ENCODE results near the gene POGK. TPM values are rescaled to one million over a fixed set of nuclear protein-coding genes. Genes with fewer than 3 reads are reported as not detected.
A peak's percentile ranks its signal among the peaks of the same experiment; 100 is the strongest.
"Not testable (repeated sequence)": the region's sequence is repeated elsewhere in the genome, so short reads cannot be mapped to it uniquely, and the experiment has no call there.

Gene POGK
- polyA plus RNA-seq, 1 experiment = 13.7 TPM

DNA sequence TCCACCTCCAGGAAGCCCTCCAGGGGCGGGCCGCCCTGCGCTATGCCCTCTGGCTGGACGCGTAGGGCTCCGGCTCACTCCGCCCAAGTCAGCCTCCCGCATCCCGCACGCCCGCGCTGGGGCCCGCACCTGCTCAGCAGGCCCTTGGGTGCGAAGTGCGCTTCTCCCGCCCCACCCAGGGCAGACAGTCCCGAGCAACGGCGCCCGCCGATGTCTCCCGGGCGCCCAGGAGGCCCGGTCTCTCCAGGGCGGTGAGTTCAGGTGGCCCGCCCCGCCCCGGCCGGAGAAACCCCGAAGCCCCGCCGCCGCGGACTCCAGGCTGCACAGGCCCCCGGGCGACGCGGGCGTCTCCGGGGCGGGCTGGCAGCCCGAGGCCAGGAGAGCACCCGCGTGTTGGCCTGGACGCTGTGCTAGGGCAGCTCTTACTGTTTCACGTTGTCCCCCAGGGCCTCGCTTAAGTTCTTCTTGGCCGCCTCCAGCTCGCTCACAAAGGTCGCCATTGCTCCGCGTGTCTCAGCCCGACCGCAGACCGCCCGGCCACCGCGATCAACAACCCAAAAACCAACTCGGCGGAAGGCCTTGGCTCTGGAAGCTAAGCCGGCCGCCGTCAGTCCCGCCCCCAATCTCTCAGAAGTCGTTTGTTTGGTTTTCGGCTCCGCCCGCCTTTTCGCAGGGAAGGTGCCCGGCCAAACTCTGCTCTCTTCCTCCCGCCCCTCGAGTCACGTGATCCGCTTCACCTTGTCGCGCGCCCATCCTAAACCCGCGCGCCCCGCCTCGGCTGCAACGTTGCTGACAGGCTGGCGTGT lies 36.7 kb downstream of the POGK start, which contains the start of gene TADA1:
Gene TADA1, minus strand, starts transcription at position 531 of the 806 bp plus-strand sequence. Its CDS starts 31 bp downstream, at position 500.
- peak; percentile 90 for DNase-seq (ENCODE audit: low read depth)
- ChIA-PET CTCF (interaction anchor here (0.6 to 2.3 kb wide), 2 partner anchors 24 to 183 kb away, joined by 3 to 9 read pairs; no protein-coding TSS in a partner anchor), POLR2A (interaction anchor here (1.6 kb wide), 1 partner anchor 37 kb away, joined by 7 read pairs; the partner anchor contains the start of gene POGK)
- Histone ChIP-seq H3K36me3 (ENCODE audit: control insufficient read depth, insufficient read depth, low read length) (no peaks in the 10 kb centered on the region), H3K4me3 (ENCODE audit: low read depth, low read length) (peak within 1 kb of the TSS; percentile 71), H3K27me3 (ENCODE audit: control insufficient read depth, insufficient read depth, low read length) (no peaks in the 10 kb centered on the region)
- TF ChIP-seq, protein P1, sequence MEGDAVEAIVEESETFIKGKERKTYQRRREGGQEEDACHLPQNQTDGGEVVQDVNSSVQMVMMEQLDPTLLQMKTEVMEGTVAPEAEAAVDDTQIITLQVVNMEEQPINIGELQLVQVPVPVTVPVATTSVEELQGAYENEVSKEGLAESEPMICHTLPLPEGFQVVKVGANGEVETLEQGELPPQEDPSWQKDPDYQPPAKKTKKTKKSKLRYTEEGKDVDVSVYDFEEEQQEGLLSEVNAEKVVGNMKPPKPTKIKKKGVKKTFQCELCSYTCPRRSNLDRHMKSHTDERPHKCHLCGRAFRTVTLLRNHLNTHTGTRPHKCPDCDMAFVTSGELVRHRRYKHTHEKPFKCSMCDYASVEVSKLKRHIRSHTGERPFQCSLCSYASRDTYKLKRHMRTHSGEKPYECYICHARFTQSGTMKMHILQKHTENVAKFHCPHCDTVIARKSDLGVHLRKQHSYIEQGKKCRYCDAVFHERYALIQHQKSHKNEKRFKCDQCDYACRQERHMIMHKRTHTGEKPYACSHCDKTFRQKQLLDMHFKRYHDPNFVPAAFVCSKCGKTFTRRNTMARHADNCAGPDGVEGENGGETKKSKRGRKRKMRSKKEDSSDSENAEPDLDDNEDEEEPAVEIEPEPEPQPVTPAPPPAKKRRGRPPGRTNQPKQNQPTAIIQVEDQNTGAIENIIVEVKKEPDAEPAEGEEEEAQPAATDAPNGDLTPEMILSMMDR (IDR thresholded peaks at IDR 0.05; ENCODE audit: insufficient read depth, low read depth, low read length) = no peak

DNA sequence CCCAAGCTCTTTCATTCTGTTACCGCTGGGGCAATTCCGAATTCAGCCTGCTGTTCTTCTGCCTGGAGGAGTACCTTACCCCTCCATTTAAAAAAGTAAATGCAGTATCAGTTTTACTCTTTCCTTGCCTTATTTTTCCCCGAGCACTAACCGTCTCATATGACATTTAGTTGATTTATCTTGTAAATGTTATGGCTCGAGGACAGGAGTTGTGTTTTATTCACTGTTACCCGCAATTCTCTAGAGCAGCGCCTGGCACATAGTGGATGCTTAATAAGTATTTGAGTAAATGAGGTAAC lies 37.2 kb downstream of the POGK start:
- H3K36me3 ChIP-seq (ENCODE audit: control insufficient read depth, insufficient read depth, low read length) = no peaks in the 10 kb centered on the region
- POLR2A ChIA-PET = interaction anchor here (1.6 kb wide), 1 partner anchor 38 kb away, joined by 7 read pairs; the partner anchor contains the start of gene POGK
- TF ChIP-seq, protein P1 (IDR thresholded peaks at IDR 0.05; ENCODE audit: insufficient read depth, low read depth, low read length) = no peak
- no peak for DNase-seq (ENCODE audit: low read depth)
- peak overlapping the region; percentile 71 for H3K4me3 ChIP-seq (ENCODE audit: low read depth, low read length)
- CTCF ChIA-PET = interaction anchor here (0.6 to 2.3 kb wide), 2 partner anchors 24 to 183 kb away, joined by 3 to 9 read pairs; no protein-coding TSS in a partner anchor
- H3K27me3 ChIP-seq (ENCODE audit: control insufficient read depth, insufficient read depth, low read length) = no peaks in the 10 kb centered on the region

DNA sequence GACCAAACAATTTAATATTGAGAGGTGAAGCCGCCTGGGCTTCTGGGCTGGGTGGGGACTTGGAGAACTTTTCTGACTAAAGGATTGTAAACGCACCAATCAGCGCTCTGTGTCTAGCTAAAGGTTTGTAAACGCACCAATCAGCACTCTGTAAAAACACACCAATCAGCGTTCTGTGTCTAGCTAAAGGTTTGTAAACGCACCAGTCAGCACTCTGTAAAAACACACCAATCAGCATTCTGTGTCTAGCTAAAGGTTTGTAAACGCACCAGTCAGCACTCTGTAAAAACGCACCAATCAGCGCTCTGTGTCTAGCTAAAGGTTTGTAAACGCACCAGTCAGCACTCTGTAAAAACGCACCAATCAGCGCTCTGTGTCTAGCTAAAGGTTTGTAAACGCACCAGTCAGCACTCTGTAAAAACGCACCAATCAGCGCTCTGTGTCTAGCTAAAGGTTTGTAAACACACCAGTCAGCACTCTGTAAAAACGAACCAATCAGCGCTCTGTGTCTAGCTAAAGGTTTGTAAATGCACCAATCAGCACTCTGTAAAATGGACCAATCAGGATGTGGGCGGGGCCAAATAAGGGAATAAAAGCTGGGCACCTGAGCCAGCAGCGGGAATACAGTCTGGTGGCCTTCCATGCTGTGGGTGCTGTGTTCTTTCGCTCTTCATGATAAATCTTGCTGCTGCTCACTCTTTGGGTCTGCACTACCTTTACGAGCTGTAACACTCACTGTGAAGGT lies 39.1 kb downstream of the POGK start:
- H3K4me3 ChIP-seq (ENCODE audit: low read depth, low read length); H3K36me3 ChIP-seq (ENCODE audit: control insufficient read depth, insufficient read depth, low read length); POLR2A ChIA-PET; DNase-seq (ENCODE audit: low read depth); H3K27me3 ChIP-seq (ENCODE audit: control insufficient read depth, insufficient read depth, low read length): not testable (repeated sequence)
- CTCF ChIA-PET = interaction anchor here (1.5 to 2.3 kb wide), 2 partner anchors 181 kb away, joined by 5 to 9 read pairs; no protein-coding TSS in a partner anchor

GRCh38 chr1:166882893-166883292 lies 43.6 kb downstream of the POGK start:
- H3K36me3 ChIP-seq (ENCODE audit: control insufficient read depth, insufficient read depth, low read length) = no peaks in the 10 kb centered on the region
- POLR2A ChIA-PET = no interaction called here
- TF ChIP-seq, protein P1 (IDR thresholded peaks at IDR 0.05; ENCODE audit: insufficient read depth, low read depth, low read length) = no peak
- no peak overlapping the region for H3K4me3 ChIP-seq (ENCODE audit: low read depth, low read length)
- DNase-seq (ENCODE audit: low read depth) = no peak
- CTCF ChIA-PET = interaction anchor here (1.4 to 7.9 kb wide), 4 partner anchors 27 to 183 kb away, joined by 3 to 73 read pairs (median 13); no protein-coding TSS in a partner anchor
- peaks cover 7% of the 10 kb centered on the region for H3K27me3 ChIP-seq (ENCODE audit: control insufficient read depth, insufficient read depth, low read length)

- TF ChIP-seq, protein P1 (IDR thresholded peaks at IDR 0.05; ENCODE audit: insufficient read depth, low read depth, low read length) = peak; percentile 65
- peaks cover 8% of the 10 kb centered on the region for H3K27me3 ChIP-seq (ENCODE audit: control insufficient read depth, insufficient read depth, low read length)
- H3K4me3 ChIP-seq (ENCODE audit: low read depth, low read length) = no peak overlapping the region
- CTCF ChIA-PET = interaction anchor here (0.7 to 7.9 kb wide), 10 partner anchors 14 to 182 kb away, joined by 3 to 73 read pairs (median 4); no protein-coding TSS in a partner anchor
- no peak for DNase-seq (ENCODE audit: low read depth)
- H3K36me3 ChIP-seq (ENCODE audit: control insufficient read depth, insufficient read depth, low read length) = no peaks in the 10 kb centered on the region
- POLR2A ChIA-PET = no interaction called here
Observed at GRCh38 chr1:166884040-166884642, 44.9 kb downstream of the POGK start.
